Choroid plexus epithelial cell (primary cell): ENCODE measurements around the gene TMEM127.

ENCODE experiments used
- DNase-seq: peaks from one replicate; pipeline ENCODE4 v3.0.0-alpha.2; 2010; ENCODE audit warnings: low read depth
- H3K4me3 ChIP-seq: 2 replicates; pipeline ENCODE4 v1.5.1; 2011; ENCODE audit warnings: low read depth, mild to moderate bottlenecking, control low read depth, low read length, moderate library complexity
- CTCF ChIP-seq: conservative IDR thresholded peaks from 2 replicates; pipeline ENCODE4 v1.5.1; 2011; ENCODE audit warnings: low read depth, mild to moderate bottlenecking, control low read depth, inconsistent platforms, low read length, moderate library complexity

TMEM127 gene

GRCh38 chr2:96248624-96249023 lies 17.2 kb downstream of the TMEM127 start:
- TF ChIP-seq CTCF: no peak
- H3K4me3 ChIP-seq: no peak overlapping the region
- DNase-seq: no peak

GRCh38 chr2:96247896-96248295 lies 17.9 kb downstream of the TMEM127 start:
- TF ChIP-seq CTCF: no peak
- no peak overlapping the region for H3K4me3 ChIP-seq
- no peak for DNase-seq

DNA sequence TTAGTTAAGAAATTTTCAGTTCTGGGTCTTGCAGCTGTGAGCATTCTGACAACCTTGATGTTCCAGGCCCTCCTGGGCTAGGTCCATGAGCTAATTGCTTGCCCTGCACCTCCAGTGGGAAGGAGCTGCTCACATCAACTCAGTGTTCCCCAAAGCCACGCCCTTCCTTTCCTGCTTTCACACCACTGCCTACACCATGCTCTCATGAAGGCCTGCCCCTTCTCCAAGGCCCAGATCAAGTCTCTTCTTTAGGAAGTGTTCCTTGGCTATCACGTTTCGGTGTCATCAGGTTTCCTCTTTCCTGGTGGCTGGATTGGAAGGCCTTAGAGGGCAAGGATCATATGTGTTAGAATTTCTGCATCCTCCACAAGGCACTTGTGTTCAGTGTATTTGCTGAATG lies 18.8 kb downstream of the TMEM127 start:
- no peak overlapping the region for H3K4me3 ChIP-seq
- no peak for TF ChIP-seq CTCF
- DNase-seq: no peak

DNA sequence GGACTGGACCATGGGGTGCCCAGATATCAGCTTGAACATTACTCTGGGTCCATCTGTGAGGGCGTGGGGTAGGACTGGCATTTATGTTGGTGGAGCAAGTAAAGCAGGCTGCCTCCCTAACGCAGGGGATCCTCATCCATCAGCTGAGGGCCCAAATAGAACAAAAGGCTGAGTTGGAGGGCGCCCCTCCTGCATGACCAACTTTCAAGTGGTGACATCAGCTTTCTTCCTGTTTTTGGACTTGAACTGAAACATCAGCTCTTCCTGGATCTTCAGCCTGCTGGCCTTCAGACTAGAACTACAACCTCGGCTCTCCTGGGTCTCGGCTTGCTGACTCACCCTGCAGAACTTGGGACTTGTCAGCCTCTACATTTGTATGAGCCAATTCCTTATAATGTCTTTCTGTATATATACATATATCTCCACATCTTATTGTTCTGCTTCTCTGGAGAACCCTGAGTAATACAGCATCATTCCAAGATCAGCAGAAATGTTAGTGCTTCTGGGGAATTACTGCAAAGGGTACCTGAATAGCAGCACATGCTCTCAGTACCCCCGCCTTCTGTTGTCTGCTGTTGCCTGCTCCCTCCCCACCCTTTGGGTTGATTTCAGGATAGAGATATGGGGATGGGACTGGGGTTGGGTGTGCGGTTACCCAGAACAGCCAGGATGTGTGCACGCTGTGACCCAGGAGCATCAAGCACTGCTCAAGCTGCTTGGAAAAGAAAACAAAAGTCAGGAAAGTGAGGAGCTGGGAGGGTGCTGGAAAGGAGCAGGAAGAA lies 20.0 kb downstream of the TMEM127 start:
- DNase-seq: peak; percentile 76
- no peak for TF ChIP-seq CTCF
- no peak overlapping the region for H3K4me3 ChIP-seq

- H3K4me3 ChIP-seq: no peak overlapping the region
- no peak for DNase-seq
- no peak for TF ChIP-seq CTCF
Measured at GRCh38 chr2:96243843-96244242, 22.0 kb downstream of the TMEM127 start.

GRCh38 chr2:96241900-96242611 lies 23.7 kb downstream of the TMEM127 start:
- DNase-seq: peak; percentile 80
- no peak for TF ChIP-seq CTCF
- no peak overlapping the region for H3K4me3 ChIP-seq

DNA sequence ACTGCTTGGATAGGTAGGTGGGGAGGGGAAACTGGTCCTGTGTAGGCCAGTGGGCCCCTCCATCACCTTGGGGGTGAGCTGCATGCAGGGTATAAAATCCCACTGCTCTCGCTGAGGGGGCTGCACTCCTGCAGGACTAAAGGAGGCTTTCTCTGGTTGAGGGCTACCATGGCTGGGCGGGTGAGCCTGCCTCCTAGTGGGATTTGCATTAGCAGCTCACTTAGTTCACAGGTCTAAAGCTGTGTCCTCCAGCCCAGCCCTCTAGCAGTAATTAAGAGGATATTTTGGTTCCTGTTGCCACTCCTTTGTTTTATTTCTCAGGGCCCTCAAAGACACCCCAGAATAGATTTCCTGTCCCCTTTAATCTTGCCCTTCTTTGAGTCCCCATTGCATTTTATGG lies 24.6 kb downstream of the TMEM127 start:
- no peak for TF ChIP-seq CTCF
- no peak overlapping the region for H3K4me3 ChIP-seq

More for the DNA sequence above, 24.6 kb downstream of the TMEM127 start:
- DNase-seq: no peak
